GM12878 (cell line): ENCODE measurements around the gene GALNT18. TPM values are rescaled to one million over a fixed set of nuclear protein-coding genes. Genes with fewer than 3 reads are reported as not detected.

Experiments
- ATAC-seq: fragments of 200-7000 bp; cut with Tn5 transposase; 3 replicates; pipeline ENCODE4 v1.9.1; 2020; ENCODE audit warnings: mild to moderate bottlenecking, moderate library complexity
- BruUV-seq: library from RNA; stranded (reverse); fragments of 400-500 nt; replicated peaks from 2 replicates; lab custom pipeline; 2021; lab: Mats Ljungman, UMichigan
- CTCF ChIA-PET: fragments of 300-600 bp; sonication (Branson Sonifier 250); formaldehyde crosslinking; extraction: SDS; loops from one replicate; lab custom pipeline; 2021; ENCODE audit warnings: inconsistent platforms; lab: Yijun Ruan, JAX
- POLR2A ChIA-PET: fragments of 350-600 bp; formaldehyde crosslinking; extraction: SDS; loops from one replicate; lab custom pipeline; 2021; ENCODE audit warnings: inconsistent platforms; lab: Charles Lee
- RAD21 ChIA-PET: fragments of 300-600 bp; sonication (Branson Sonifier 250); formaldehyde crosslinking; loops from one replicate; lab custom pipeline; 2023; ENCODE audit warnings: antibody characterized with exemption; ENCODE audit not compliant: unreplicated experiment; lab: Charles Lee
- SMC1A ChIA-PET: fragments of 300-600 bp; sonication (Branson Sonifier 250); formaldehyde crosslinking; loops from one replicate; lab custom pipeline; 2023; ENCODE audit not compliant: unreplicated experiment, uncharacterized antibody; lab: Charles Lee
- DNase-seq: peaks from one replicate; pipeline ENCODE4 v3.0.0-alpha.2; 2011; ENCODE audit warnings: low read depth, low spot score
- FAIRE-seq: peaks from 3 replicates; lab custom pipeline; 2011; peaks lifted over from hg19 to GRCh38; lab: Jason Lieb, UNC
- H2AFZ ChIP-seq: 2 replicates; pipeline ENCODE4 v1.6.0; 2011; ENCODE audit warnings: low read depth, low read length, control low read depth; ENCODE audit not compliant: control insufficient read depth
- H3K27ac ChIP-seq: 2 replicates; pipeline ENCODE4 v1.5.1; 2011; ENCODE audit warnings: control low read depth; ENCODE audit not compliant: control insufficient read depth, insufficient read depth
- H3K27me3 ChIP-seq, 2 experiments: replicated peaks in 1 of 2; 2 replicates each; pipeline versions ENCODE4 v1.6.0 to v1.6.1; 2011; ENCODE audit warnings: low read length in 1 of 2; ENCODE audit not compliant: control insufficient read depth in 2 of 2, insufficient read depth in 2 of 2
- H3K36me3 ChIP-seq, 2 experiments: 2 replicates each; pipeline ENCODE4 v1.5.1; 2011; ENCODE audit warnings: low read length in 1 of 2; ENCODE audit not compliant: control insufficient read depth in 2 of 2, insufficient read depth in 2 of 2
- H3K4me1 ChIP-seq: 2 replicates; pipeline ENCODE4 v1.6.1; 2011; ENCODE audit warnings: mild to moderate bottlenecking, low read length, moderate library complexity, mixed read lengths; ENCODE audit not compliant: control insufficient read depth, insufficient read depth
- H3K4me2 ChIP-seq: 2 replicates; pipeline ENCODE4 v1.6.0; 2011; ENCODE audit warnings: control low read depth; ENCODE audit not compliant: control insufficient read depth, insufficient read depth
- H3K4me3 ChIP-seq: fragments of 200-600 bp; sonication (generic); 2 replicates; pipeline ENCODE4 v1.5.1; 2016
- H3K79me2 ChIP-seq: 2 replicates; pipeline ENCODE4 v1.6.0; 2011; ENCODE audit warnings: low read length; ENCODE audit not compliant: control insufficient read depth, insufficient read depth
- H3K9ac ChIP-seq: 2 replicates; pipeline ENCODE4 v1.8.0; 2011; ENCODE audit warnings: low read length, control low read depth, mixed read lengths; ENCODE audit not compliant: control insufficient read depth, insufficient read depth
- H3K9me3 ChIP-seq: replicated peaks from 3 replicates; pipeline ENCODE4 v1.5.1; 2011; ENCODE audit warnings: mild to moderate bottlenecking, low read length; ENCODE audit not compliant: control insufficient read depth, insufficient read depth
- H4K20me1 ChIP-seq: 2 replicates; pipeline ENCODE4 v1.6.0; 2011; ENCODE audit not compliant: control insufficient read depth, insufficient read depth
- CBFB ChIP-seq: IDR thresholded peaks from 2 replicates; pipeline ENCODE4 v1.6.1; 2016; ENCODE audit warnings: antibody characterized with exemption, low read depth
- CHD4 ChIP-seq: fragments of 200-600 bp; sonication (generic); IDR thresholded peaks from 2 replicates; pipeline ENCODE4 v1.6.1; 2016; ENCODE audit warnings: mild to moderate bottlenecking
- EGR1 ChIP-seq, 2 experiments: IDR thresholded peaks; 1 replicate in 1 of 2; 2 replicates in 1 of 2; pipeline ENCODE4 v1.6.1; 2011 to 2012; ENCODE audit warnings: low read depth in 2 of 2, low read length in 2 of 2, borderline replicate concordance in 1 of 2, mild to moderate bottlenecking in 1 of 2, moderate library complexity in 1 of 2
- ESRRA ChIP-seq: IDR thresholded peaks from 2 replicates; pipeline ENCODE4 v1.6.1; 2012; ENCODE audit warnings: mild to moderate bottlenecking, low read length, improper control_type of control experiment
- EZH2 ChIP-seq: IDR thresholded peaks from 2 replicates; pipeline ENCODE4 v1.6.1; 2012; ENCODE audit warnings: low read depth, mild to moderate bottlenecking, control low read depth, inconsistent platforms, low read length, borderline replicate concordance; ENCODE audit not compliant: control insufficient read depth
- KDM1A ChIP-seq: fragments of 200-600 bp; sonication (generic); IDR thresholded peaks from 2 replicates; pipeline ENCODE4 v1.6.1; 2016; ENCODE audit warnings: borderline replicate concordance
- MTA2 ChIP-seq: fragments of 450-650 bp; IDR thresholded peaks from 2 replicates; pipeline ENCODE4 v1.6.1; 2016; ENCODE audit warnings: low read depth, mild to moderate bottlenecking, moderate library complexity
- MYB ChIP-seq: fragments of 150-350 bp; IDR thresholded peaks from 2 replicates; pipeline ENCODE4 v1.6.1; 2014; ENCODE audit warnings: mild to moderate bottlenecking, low read depth, low read length, borderline replicate concordance
- PAX5 ChIP-seq: IDR thresholded peaks from 2 replicates; pipeline ENCODE4 v1.6.1; 2011; ENCODE audit warnings: low read depth, low read length, borderline replicate concordance
- PAX8 ChIP-seq: fragments of 450-650 bp; IDR thresholded peaks from 2 replicates; pipeline ENCODE4 v1.6.1; 2017; ENCODE audit warnings: mild to moderate bottlenecking, moderate library complexity
- RUNX3 ChIP-seq: IDR thresholded peaks from 2 replicates; pipeline ENCODE4 v1.6.1; 2012; ENCODE audit warnings: low read length, inconsistent platforms
- SREBF2 ChIP-seq: IDR thresholded peaks from 2 replicates; pipeline ENCODE4 v1.6.1; 2012; ENCODE audit warnings: mild to moderate bottlenecking, low read length
- TAF1 ChIP-seq: IDR thresholded peaks from 2 replicates; pipeline ENCODE4 v1.6.1; 2011; ENCODE audit warnings: mild to moderate bottlenecking, low read depth, low read length, borderline replicate concordance
- TCF12 ChIP-seq: IDR thresholded peaks from 2 replicates; pipeline ENCODE4 v1.6.1; 2011; ENCODE audit warnings: low read depth, mild to moderate bottlenecking, low read length
- YY1 ChIP-seq: IDR thresholded peaks from 2 replicates; pipeline ENCODE4 v1.6.1; 2011; ENCODE audit warnings: low read depth, mild to moderate bottlenecking, low read length
- ZBED1 ChIP-seq: IDR thresholded peaks from 2 replicates; pipeline ENCODE4 v1.6.1; 2016; ENCODE audit warnings: borderline replicate concordance
- ZNF24 ChIP-seq: fragments of 450-650 bp; IDR thresholded peaks from 2 replicates; pipeline ENCODE4 v1.6.1; 2017; ENCODE audit warnings: antibody characterized with exemption, mild to moderate bottlenecking
- WGBS: methylation state at CpG from one replicate; pipeline ENCODE4 v1.1.6; 2016; ENCODE audit warnings: low lambda C conversion rate; ENCODE audit not compliant: insufficient replicate concordance, insufficient coverage; ENCODE audit errors: missing lambda C conversion rate; 5-methylcytosine and 5-hydroxymethylcytosine counted together
- in situ Hi-C: fragments of 300-500 bp; cut with MboI; formaldehyde crosslinking; loops from 9 replicates; pipeline ENCODE4 v1.14.3; 2018; ENCODE audit warnings: mixed read lengths
- intact Hi-C: fragments of 100-400 bp; cut with micrococcal nuclease; formaldehyde crosslinking; loops from one replicate; pipeline ENCODE4 v1.14.2; 2022; ENCODE audit not compliant: unreplicated experiment
- polyA plus RNA-seq, 11 experiments: library from polyadenylated mRNA; depleted of rRNA in 4 of 11; unstranded in 6 of 11; stranded (reverse) in 5 of 11; fragments of >200 nt; fragmentation: Nextera tagmentation in 4 of 11; fragmentation: Illumina TruSeq in 1 of 11; extraction: Ambion mirVana in 4 of 11; extraction: Trizol in 1 of 11; gene quantifications; 1 replicate in 1 of 11; 2 replicates in 10 of 11; pipeline versions ENCODE4 v1.2.1 to v1.2.3, GENCODE V29; 2011 to 2016; ENCODE audit warnings: inconsistent platforms in 2 of 11, missing spikeins in 2 of 11, low read depth in 1 of 11
- total RNA-seq, 4 experiments: library from RNA; depleted of rRNA in 3 of 4; stranded (reverse); fragments of >200 nt in 3 of 4; fragmentation: Illumina TruSeq in 1 of 4; extraction: Trizol in 1 of 4; gene quantifications; 2 replicates each; pipeline versions ENCODE4 v1.2.1 to v1.2.3, GENCODE V29; 2013 to 2021
- TF ChIP-seq, protein P1 (sequence below): IDR thresholded peaks from 2 replicates; pipeline ENCODE4 v1.6.1; 2011; ENCODE audit warnings: mild to moderate bottlenecking, low read depth, low read length, moderate library complexity; ENCODE audit not compliant: insufficient replicate concordance
- TF ChIP-seq, protein P2 (sequence below): fragments of 450-650 bp; IDR thresholded peaks from 2 replicates; pipeline ENCODE4 v1.6.1; 2017; ENCODE audit warnings: mild to moderate bottlenecking
- TF ChIP-seq, protein P3 (sequence below): fragments of 450-650 bp; conservative IDR thresholded peaks from 2 replicates; pipeline ENCODE4 v1.6.1; 2017; ENCODE audit warnings: mild to moderate bottlenecking, moderate library complexity

GALNT18 gene
- total and polyA plus RNA-seq, 10 of the 15 experiments (the other 5 are each of a cell fraction or from before 2014, with no cell fraction given) = 1.2 to 14.2 (median 6.3) TPM

DNA sequence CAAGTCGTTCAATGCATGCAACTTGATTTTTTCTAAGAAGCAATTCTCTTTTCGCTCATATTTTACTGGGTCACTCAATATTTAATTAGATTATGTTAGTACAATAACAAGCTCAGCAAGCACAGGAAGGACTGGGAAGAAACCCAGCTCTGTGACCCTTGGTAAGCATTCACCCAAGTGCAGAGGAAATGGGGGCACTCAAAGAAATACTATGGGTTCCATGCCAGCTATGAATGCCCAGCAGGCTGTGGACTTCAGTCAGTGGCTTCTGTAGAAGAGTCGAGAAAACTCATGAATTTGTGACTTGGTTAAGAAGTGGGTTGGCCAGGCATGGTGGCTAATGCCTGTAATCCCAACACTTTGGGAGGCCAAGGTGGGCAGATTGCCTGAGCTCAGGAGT is 123.6 kb downstream of the GALNT18 start (continued):
- TF ChIP-seq, protein P1, sequence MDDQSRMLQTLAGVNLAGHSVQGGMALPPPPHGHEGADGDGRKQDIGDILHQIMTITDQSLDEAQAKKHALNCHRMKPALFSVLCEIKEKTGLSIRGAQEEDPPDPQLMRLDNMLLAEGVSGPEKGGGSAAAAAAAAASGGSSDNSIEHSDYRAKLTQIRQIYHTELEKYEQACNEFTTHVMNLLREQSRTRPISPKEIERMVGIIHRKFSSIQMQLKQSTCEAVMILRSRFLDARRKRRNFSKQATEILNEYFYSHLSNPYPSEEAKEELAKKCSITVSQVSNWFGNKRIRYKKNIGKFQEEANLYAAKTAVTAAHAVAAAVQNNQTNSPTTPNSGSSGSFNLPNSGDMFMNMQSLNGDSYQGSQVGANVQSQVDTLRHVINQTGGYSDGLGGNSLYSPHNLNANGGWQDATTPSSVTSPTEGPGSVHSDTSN = no peak
- no peak for TF ChIP-seq PAX8

DNA sequence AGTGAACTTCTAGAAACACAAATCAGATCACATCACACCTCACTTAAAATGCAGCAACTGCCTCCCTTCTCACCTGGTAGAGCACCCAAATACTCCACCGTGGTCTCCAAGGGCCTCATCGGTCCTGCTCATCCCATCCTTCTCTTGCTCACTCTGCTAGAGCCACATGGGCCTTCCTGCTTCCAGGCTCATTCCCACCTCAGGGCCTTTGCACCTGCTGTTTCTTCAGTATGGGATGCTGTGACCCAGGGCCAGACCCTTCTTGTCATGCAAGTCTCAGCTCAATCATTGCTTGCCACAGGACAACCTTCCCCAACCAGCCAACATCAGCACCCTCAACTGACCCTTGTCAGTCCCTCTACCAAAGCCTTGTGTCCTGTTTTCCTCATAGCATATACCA is 124.9 kb downstream of the GALNT18 start:
- in situ Hi-C loops = no loop called here
- no peak for DNase-seq
- Histone ChIP-seq H3K27ac (no peak overlapping the region), H4K20me1 (no peaks in the 10 kb centered on the region)
- intact Hi-C loops = no loop called here
- CTCF ChIA-PET = interaction anchor here (0.6 kb wide), 1 partner anchor 289 kb away, joined by 3 read pairs; no protein-coding TSS in a partner anchor
- ATAC-seq = no peak
- TF ChIP-seq EZH2 = no peak
- TF ChIP-seq TAF1 = no peak
- TF ChIP-seq RUNX3 = no peak
- TF ChIP-seq CHD4 = no peak
- TF ChIP-seq EGR1 (IDR thresholded peaks at IDR 0.05; ENCODE audit: borderline replicate concordance in 1 of 2, low read depth in 2 of 2, low read length in 2 of 2) = no peak
- TF ChIP-seq TCF12 = no peak
- no peak for TF ChIP-seq MTA2
- no peak for TF ChIP-seq CBFB
- TF ChIP-seq YY1 = no peak
- no peak for TF ChIP-seq ZBED1
- TF ChIP-seq PAX5 = no peak
- no peak for TF ChIP-seq MYB
- TF ChIP-seq, protein P2, sequence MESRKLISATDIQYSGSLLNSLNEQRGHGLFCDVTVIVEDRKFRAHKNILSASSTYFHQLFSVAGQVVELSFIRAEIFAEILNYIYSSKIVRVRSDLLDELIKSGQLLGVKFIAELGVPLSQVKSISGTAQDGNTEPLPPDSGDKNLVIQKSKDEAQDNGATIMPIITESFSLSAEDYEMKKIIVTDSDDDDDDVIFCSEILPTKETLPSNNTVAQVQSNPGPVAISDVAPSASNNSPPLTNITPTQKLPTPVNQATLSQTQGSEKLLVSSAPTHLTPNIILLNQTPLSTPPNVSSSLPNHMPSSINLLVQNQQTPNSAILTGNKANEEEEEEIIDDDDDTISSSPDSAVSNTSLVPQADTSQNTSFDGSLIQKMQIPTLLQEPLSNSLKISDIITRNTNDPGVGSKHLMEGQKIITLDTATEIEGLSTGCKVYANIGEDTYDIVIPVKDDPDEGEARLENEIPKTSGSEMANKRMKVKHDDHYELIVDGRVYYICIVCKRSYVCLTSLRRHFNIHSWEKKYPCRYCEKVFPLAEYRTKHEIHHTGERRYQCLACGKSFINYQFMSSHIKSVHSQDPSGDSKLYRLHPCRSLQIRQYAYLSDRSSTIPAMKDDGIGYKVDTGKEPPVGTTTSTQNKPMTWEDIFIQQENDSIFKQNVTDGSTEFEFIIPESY = no peak
- no peak for TF ChIP-seq KDM1A
- TF ChIP-seq SREBF2 = no peak
- TF ChIP-seq ZNF24 = no peak
- TF ChIP-seq PAX8 = no peak
- no peak for TF ChIP-seq ESRRA
- TF ChIP-seq, protein P3, sequence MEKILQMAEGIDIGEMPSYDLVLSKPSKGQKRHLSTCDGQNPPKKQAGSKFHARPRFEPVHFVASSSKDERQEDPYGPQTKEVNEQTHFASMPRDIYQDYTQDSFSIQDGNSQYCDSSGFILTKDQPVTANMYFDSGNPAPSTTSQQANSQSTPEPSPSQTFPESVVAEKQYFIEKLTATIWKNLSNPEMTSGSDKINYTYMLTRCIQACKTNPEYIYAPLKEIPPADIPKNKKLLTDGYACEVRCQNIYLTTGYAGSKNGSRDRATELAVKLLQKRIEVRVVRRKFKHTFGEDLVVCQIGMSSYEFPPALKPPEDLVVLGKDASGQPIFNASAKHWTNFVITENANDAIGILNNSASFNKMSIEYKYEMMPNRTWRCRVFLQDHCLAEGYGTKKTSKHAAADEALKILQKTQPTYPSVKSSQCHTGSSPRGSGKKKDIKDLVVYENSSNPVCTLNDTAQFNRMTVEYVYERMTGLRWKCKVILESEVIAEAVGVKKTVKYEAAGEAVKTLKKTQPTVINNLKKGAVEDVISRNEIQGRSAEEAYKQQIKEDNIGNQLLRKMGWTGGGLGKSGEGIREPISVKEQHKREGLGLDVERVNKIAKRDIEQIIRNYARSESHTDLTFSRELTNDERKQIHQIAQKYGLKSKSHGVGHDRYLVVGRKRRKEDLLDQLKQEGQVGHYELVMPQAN = no peak
- TF ChIP-seq, all 136 proteins: peak for 0
- ChIA-PET POLR2A (interaction anchor here (0.7 kb wide), 1 partner anchor 51 kb away, joined by 3 read pairs; no protein-coding TSS in a partner anchor), RAD21 (no interaction called here), SMC1A (interaction anchor here (1.2 kb wide), 1 partner anchor 49 kb away, joined by 4 read pairs; no protein-coding TSS in a partner anchor)
- Histone ChIP-seq H3K27me3 (no peaks in the 10 kb centered on the region), H3K9ac (no peak overlapping the region), H3K79me2 (no peaks in the 10 kb centered on the region; the same call in 1 of the 2 replicates), H3K4me3 (no peak overlapping the region), H3K36me3 (no peaks in the 10 kb centered on the region), H2AFZ (no peak overlapping the region), H3K4me2 (no peak overlapping the region), H3K4me1 (no peaks in the 10 kb centered on the region), H3K9me3 (no peaks in the 10 kb centered on the region)
- FAIRE-seq = no peak
- 52% methylated on average over 2 of the region's 2 CpGs for WGBS
- no TSS peak for BruUV-seq
